GM21717 (cell line): ENCODE data around the gene SEMA3D.

Source experiments
- ATAC-seq: cut with Tn5 transposase; IDR thresholded peaks from one replicate; pipeline ENCODE4 v1.9.1; 2021; ENCODE audit warnings: mild to moderate bottlenecking, moderate library complexity; ENCODE audit not compliant: unreplicated experiment

The SEMA3D gene

GRCh38 chr7:85039196-85039923, 147.5 kb downstream of the SEMA3D start:
- peak; percentile 98 for ATAC-seq

DNA sequence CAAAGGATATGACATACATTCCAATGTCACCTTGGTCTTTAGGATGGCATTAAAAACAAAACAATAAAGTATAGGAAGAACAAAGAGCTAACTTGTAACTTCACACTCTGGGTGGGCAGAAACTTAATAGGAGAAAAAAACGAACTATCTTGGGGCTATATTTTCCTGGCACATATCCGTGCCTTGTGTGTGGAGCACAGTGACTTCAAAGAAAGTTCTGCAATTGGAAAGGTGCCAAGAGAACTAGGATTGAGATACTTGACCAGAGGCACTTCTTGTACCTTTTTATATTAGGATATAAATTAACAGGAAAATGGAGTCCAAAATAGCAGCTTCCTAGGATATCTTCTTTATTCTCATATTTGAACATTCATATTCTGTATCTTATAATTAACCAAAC, 148.4 kb downstream of the SEMA3D start:
- no peak for ATAC-seq

DNA sequence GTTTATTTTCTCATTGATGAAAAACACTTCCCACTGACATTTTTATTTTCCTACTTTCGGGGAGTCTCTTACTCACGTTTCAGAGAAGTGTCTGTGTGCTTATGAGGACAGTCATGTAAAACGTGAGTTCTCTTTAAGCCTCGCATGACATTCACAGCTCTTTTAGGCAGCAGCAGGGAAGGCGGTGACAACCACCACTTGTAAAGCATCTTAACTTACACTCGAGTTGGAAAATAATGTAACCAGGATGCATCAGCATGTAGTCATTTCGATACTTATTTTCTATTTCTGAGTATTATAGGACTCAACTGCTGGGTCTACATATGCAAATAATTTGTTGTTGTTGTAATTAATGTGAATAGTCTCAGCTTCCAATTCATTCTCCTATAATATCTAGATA, 153.6 kb downstream of the SEMA3D start:
- ATAC-seq: no peak

DNA sequence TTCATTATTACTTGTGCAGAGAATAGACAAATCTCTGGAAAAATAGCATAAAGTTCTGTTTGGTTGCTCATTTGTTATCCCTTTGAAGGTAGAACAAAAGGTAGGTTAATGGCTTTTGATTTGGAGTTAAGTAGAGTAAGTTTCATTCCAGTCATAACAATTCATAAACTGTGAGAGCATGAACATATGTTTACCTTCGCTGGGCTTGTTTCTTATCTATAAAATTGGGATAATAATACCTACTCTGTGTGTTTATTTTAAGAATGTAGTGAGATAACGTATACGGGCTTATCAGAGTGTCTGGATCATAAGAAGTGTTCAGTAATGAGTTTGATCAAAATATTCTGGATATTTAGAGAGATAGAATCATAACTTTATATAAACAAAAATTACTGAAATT, 155.4 kb downstream of the SEMA3D start:
- ATAC-seq: no peak

- peak; percentile 70 for ATAC-seq
These were observed 156.0 kb downstream of the SEMA3D start for GRCh38 chr7:85030893-85031292.

- peak; percentile 96 for ATAC-seq
These were observed 161.5 kb downstream of the SEMA3D start for GRCh38 chr7:85025312-85025756.

GRCh38 chr7:85023916-85024315, 162.9 kb downstream of the SEMA3D start:
- ATAC-seq: no peak

GRCh38 chr7:85023066-85023712, 163.7 kb downstream of the SEMA3D start:
- no peak for ATAC-seq

GRCh38 chr7:85022064-85022697, 164.7 kb downstream of the SEMA3D start:
- ATAC-seq: no peak

DNA sequence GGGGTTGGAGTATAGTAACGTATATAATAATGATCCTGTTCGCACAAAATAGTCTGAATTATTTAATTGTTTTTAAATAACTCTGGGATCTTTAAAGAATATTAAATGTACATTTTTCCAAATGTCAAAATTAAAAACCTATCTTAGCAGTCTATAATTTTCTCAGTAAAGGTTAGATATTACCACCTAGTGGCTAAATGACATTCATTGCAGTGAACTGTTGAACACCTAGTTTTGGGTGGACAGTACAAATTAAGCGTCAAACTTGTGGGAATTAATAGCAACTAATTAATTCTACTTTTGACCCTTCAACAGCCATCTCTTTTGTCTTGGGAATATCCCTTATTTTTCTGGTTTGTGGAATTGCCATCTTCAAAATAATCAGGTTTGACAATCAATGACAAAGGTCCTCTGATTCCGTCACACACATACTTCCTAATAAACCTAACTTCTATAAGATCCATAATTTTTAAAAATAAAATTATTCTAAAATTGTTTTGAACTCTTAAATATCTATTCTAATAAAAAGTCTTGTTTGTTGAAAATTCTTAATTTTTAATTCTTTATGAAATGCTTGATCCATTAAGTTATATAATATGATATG, 165.7 kb downstream of the SEMA3D start:
- ATAC-seq: no peak

- no peak for ATAC-seq
These were observed 167.1 kb downstream of the SEMA3D start for GRCh38 chr7:85019778-85020177.

DNA sequence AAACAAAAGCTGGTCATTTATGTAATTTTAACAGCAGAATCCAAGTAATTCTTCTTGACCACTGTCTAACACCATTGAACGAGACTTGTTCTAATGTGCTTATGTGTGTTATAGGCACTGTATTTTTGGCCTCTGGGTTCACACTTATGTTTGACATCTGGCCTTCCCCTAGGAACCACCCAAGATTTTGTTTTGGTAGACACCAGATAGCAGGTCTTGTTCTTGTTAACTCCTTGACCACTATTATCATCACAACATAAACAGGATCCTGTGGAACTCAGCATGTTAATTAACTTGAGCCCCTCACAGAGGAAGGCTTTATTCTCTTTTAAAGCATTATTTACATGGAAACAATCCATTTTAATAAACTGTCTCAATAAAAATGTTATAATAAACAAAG, 167.7 kb downstream of the SEMA3D start:
- no peak for ATAC-seq

DNA sequence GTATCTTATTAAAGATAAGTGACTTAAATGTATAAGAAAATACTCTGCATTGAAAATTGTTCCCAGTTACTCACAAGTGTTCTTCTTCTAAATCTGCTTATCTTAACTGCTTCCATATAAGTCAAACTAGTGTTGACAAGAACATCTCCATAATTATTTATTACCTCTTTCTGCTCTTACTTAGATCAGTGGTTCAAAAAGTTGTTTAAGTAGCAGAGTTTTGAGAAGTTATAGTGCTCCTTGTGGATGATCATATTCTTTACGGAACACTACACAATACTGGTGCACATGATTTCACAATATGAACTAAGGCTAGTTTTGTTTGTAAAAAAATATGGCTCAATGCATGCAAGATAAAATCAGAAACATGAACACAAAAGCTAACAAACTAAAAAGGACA, 168.4 kb downstream of the SEMA3D start:
- no peak for ATAC-seq

DNA sequence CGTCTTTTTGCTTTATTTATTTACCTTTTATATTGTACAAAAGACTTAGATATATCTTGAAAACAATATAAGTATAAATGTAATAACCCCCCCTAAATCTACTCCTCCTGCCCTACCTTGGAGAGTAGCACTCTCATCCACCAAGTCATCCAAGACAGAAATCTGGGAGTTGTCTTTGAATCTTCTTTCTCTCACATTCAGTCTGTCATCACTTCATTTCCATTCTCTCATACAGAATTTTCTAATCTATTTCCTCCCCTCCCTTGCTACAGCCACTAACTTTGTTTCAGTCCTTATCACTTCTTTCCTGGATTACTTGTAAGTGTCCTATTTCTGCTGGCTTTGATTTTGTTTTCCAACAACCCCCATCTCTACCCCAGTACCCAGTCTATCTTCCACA, 170.6 kb downstream of the SEMA3D start:
- no peak for ATAC-seq

- no peak for ATAC-seq
These were observed 171.8 kb downstream of the SEMA3D start for GRCh38 chr7:85014936-85015660.

DNA sequence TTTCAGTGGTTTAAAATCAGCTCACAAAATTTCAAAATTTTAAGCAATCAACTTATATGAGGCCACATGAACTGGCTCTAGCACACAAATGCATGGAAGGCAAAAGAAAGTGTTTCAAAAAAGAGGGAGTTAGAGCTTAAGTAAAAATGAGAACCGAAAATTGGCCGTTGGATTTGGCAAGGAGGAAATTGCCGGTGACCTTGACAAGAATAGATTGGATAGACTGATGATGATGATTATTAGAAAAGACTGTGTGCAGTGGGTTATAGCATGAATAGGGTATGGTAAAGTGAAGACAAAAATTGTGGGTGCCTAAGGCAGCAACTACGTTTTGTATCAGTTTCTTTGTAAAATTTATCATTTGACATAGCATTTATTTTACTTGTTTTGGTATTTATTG, 175.7 kb downstream of the SEMA3D start:
- ATAC-seq: no peak

DNA sequence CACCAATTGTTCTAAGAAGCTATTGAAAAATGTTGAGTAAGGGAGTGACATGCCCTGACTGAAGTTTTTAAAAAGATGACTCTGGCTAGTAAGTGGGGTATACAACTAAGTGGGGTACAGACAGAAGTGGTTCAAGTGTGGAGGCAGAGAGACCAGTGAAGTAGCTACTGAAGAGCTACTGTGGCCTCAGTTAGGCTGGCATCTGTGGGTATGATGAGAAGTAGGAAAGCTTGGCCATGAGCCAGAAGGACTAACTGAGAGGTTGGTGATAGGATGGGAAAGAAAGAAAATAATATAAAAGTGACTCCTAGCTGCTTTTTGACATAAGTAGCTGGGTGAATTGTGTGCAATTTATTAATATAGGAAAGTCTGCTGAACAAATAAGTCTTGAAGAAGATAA, 176.6 kb downstream of the SEMA3D start:
- no peak for ATAC-seq

GRCh38 chr7:85006754-85007153, 180.1 kb downstream of the SEMA3D start:
- no peak for ATAC-seq

DNA sequence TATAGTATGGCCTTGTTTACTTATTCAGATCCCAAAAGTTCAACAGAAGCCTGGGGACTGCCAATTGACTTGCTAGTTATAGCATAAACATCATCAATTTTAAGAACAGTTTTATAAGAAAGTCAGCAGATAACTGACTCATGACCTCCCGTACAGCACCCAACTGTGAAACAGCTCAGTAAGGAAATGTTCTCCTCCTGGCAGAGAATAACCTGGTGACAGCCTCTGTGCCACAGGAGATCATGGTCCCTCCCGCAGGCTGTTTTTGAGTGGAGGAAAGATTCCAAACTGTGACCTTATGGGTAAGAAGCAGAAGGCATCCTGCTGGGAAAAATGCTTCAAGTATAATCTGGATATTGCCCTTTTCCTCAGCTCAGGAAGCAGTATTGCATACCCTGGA, 182.5 kb downstream of the SEMA3D start:
- ATAC-seq: no peak

- ATAC-seq: no peak
These were observed 185.1 kb downstream of the SEMA3D start for GRCh38 chr7:85001495-85002345.
